HCT116 (cell line): ENCODE measurements around the gene C10orf105. TPM values are rescaled to one million over a fixed set of nuclear protein-coding genes. Genes with fewer than 3 reads are reported as not detected.

Experiments
- ATAC-seq: fragments of 200-7000 bp; cut with Tn5 transposase; 2 replicates; pipeline ENCODE4 v1.9.1; 2020; ENCODE audit warnings: mild to moderate bottlenecking, moderate library complexity
- BruUV-seq: library from RNA; stranded (reverse); fragments of 400-500 nt; replicated peaks from 2 replicates; lab custom pipeline; 2021; lab: Mats Ljungman, UMichigan
- CTCF ChIA-PET: fragments of 300-600 bp; sonication (Branson Sonifier 250); formaldehyde crosslinking; loops from one replicate; lab custom pipeline; 2021; ENCODE audit warnings: antibody characterized with exemption; lab: Charles Lee
- POLR2A ChIA-PET: fragments of 300-600, 350-600 bp; sonication (Branson Sonifier 250); formaldehyde crosslinking; loops from one replicate; lab custom pipeline; 2021; ENCODE audit warnings: antibody characterized with exemption; lab: Charles Lee
- RAD21 ChIA-PET, 2 experiments: fragments of 300-600 bp; sonication (Branson Sonifier 250); formaldehyde crosslinking; loops; one replicate each; lab custom pipeline; 2023; ENCODE audit warnings: low total read pairs in 2 of 2; ENCODE audit not compliant: uncharacterized antibody in 2 of 2, unreplicated experiment in 2 of 2, low non-redundant PET in 1 of 2; lab: Charles Lee
- DNase-seq: peaks from one replicate; pipeline ENCODE4 v3.0.0-alpha.2; 2010; ENCODE audit warnings: low read depth, low spot score
- H2AFZ ChIP-seq: fragments of 200-600 bp; shearing (Covaris generic), sonication (generic); 2 replicates; pipeline ENCODE4 v1.6.1; 2017; ENCODE audit warnings: low read depth, mixed run types, mixed read lengths, antibody characterized with exemption, low read length; ENCODE audit not compliant: poor library complexity, severe bottlenecking
- H3K27ac ChIP-seq: 2 replicates; pipeline ENCODE4 v1.5.1; 2012; ENCODE audit warnings: low read depth, low read length
- H3K27me3 ChIP-seq: fragments of 200-600 bp; sonication (generic); 2 replicates; pipeline ENCODE4 v1.6.1; 2016; ENCODE audit warnings: mixed run types, low read length, mixed read lengths; ENCODE audit not compliant: insufficient read depth
- H3K36me3 ChIP-seq, 2 experiments: fragments of 200-500 bp in 1 of 2; fragments of 200-600 bp in 1 of 2; sonication (Bioruptor generic) in 1 of 2; sonication (generic) in 1 of 2; 2 replicates each; pipeline versions ENCODE4 v1.5.1 to v1.6.1; 2014 to 2016; ENCODE audit warnings: low read length in 2 of 2, inconsistent platforms in 1 of 2, mixed read lengths in 1 of 2, mixed run types in 1 of 2; ENCODE audit not compliant: insufficient read depth in 2 of 2, control insufficient read depth in 1 of 2
- H3K4me1 ChIP-seq, 2 experiments: fragments of 200-600 bp in 1 of 2; sonication (generic) in 1 of 2; 2 replicates each; pipeline versions ENCODE4 v1.5.1 to v1.6.1; 2012 to 2017; ENCODE audit warnings: low read length in 2 of 2, inconsistent platforms in 1 of 2, mild to moderate bottlenecking in 1 of 2, mixed read lengths in 1 of 2, mixed run types in 1 of 2, moderate library complexity in 1 of 2; ENCODE audit not compliant: insufficient read depth in 2 of 2, control insufficient read depth in 1 of 2
- H3K4me2 ChIP-seq: fragments of 200-600 bp; sonication (generic); 2 replicates; pipeline ENCODE4 v1.6.1; 2017; ENCODE audit warnings: mixed run types, low read length, mixed read lengths
- H3K4me3 ChIP-seq, 2 experiments: fragments of 200-600 bp in 1 of 2; sonication (generic) in 1 of 2; replicated peaks in 1 of 2; 2 replicates each; pipeline ENCODE4 v1.5.1; 2011 to 2016; ENCODE audit warnings: low read length in 2 of 2, control low read depth in 1 of 2, low read depth in 1 of 2, mild to moderate bottlenecking in 1 of 2, mixed read lengths in 1 of 2, mixed run types in 1 of 2
- H3K79me2 ChIP-seq: fragments of 200-600 bp; sonication (generic); 2 replicates; pipeline ENCODE4 v1.6.1; 2017; ENCODE audit warnings: mild to moderate bottlenecking, mixed run types, low read length, moderate library complexity, mixed read lengths; ENCODE audit not compliant: insufficient read depth
- H3K9ac ChIP-seq: fragments of 200-600 bp; sonication (generic); 2 replicates; pipeline ENCODE4 v1.6.1; 2016; ENCODE audit warnings: low read length, mixed read lengths
- H3K9me2 ChIP-seq: fragments of 200-600 bp; sonication (generic), shearing (Covaris generic); 2 replicates; pipeline ENCODE4 v1.6.1; 2017; ENCODE audit warnings: mixed run types, mild to moderate bottlenecking, moderate library complexity; ENCODE audit not compliant: insufficient read depth
- H3K9me3 ChIP-seq, 2 experiments: fragments of 200-500 bp in 1 of 2; fragments of 200-600 bp in 1 of 2; sonication (Bioruptor generic) in 1 of 2; sonication (generic) in 1 of 2; 2 replicates each; pipeline ENCODE4 v1.6.1; 2014 to 2017; ENCODE audit warnings: low read length in 2 of 2, mixed read lengths in 2 of 2, inconsistent platforms in 1 of 2, low read depth in 1 of 2, mild to moderate bottlenecking in 1 of 2, mixed run types in 1 of 2, moderate library complexity in 1 of 2; ENCODE audit not compliant: control insufficient read depth in 1 of 2, insufficient read depth in 1 of 2
- H4K20me1 ChIP-seq: fragments of 200-600 bp; sonication (generic), shearing (Covaris generic); 2 replicates; pipeline ENCODE4 v1.6.1; 2017; ENCODE audit warnings: mixed run types, mild to moderate bottlenecking, moderate library complexity; ENCODE audit not compliant: insufficient read depth
- ATF3 ChIP-seq: IDR thresholded peaks from 2 replicates; pipeline ENCODE4 v1.6.1; 2012
- CTCF ChIP-seq, 3 experiments: fragments of 200-600 bp in 1 of 3; sonication (generic) in 1 of 3; IDR thresholded peaks in 2 of 3; conservative IDR thresholded peaks in 1 of 3; 2 replicates each; pipeline ENCODE4 v1.5.1; 2012 to 2017; ENCODE audit warnings: low read depth in 2 of 3, low read length in 2 of 3, antibody characterized with exemption in 1 of 3, borderline replicate concordance in 1 of 3, control low read depth in 1 of 3, mild to moderate bottlenecking in 1 of 3, mixed read lengths in 1 of 3, mixed run types in 1 of 3, moderate library complexity in 1 of 3; ENCODE audit not compliant: insufficient read depth in 1 of 3
- ELF1 ChIP-seq: IDR thresholded peaks from 2 replicates; pipeline ENCODE4 v1.6.1; 2012; ENCODE audit warnings: low read depth, borderline replicate concordance
- JUND ChIP-seq: IDR thresholded peaks from 2 replicates; pipeline ENCODE4 v1.6.1; 2012
- POLR2AphosphoS5 ChIP-seq: IDR thresholded peaks from 2 replicates; pipeline ENCODE4 v1.6.1; 2011; ENCODE audit warnings: mild to moderate bottlenecking, low read depth, low read length, moderate library complexity
- RAD21 ChIP-seq: IDR thresholded peaks from 2 replicates; pipeline ENCODE4 v1.6.1; 2012; ENCODE audit warnings: low read depth, mild to moderate bottlenecking
- REST ChIP-seq: IDR thresholded peaks from 2 replicates; pipeline ENCODE4 v1.6.1; 2012; ENCODE audit warnings: low read depth
- SIN3A ChIP-seq: IDR thresholded peaks from 2 replicates; pipeline ENCODE4 v1.6.1; 2012; ENCODE audit warnings: low read depth
- YY1 ChIP-seq: IDR thresholded peaks from 2 replicates; pipeline ENCODE4 v1.6.1; 2011; ENCODE audit warnings: low read length, low read depth, moderate library complexity, mild to moderate bottlenecking; ENCODE audit not compliant: insufficient replicate concordance; ENCODE audit errors: extremely low read depth
- ZBTB33 ChIP-seq: IDR thresholded peaks from 2 replicates; pipeline ENCODE4 v1.6.1; 2011; ENCODE audit warnings: mild to moderate bottlenecking, low read length, moderate library complexity; ENCODE audit not compliant: insufficient replicate concordance; ENCODE audit errors: extremely low read depth
- ZNF274 ChIP-seq: fragments of 200-500 bp; sonication (Bioruptor generic); IDR thresholded peaks from 2 replicates; pipeline ENCODE4 v1.6.1; 2014; ENCODE audit warnings: mild to moderate bottlenecking, low read depth, low read length, inconsistent platforms
- intact Hi-C: fragments of 100-400 bp; cut with micrococcal nuclease; formaldehyde crosslinking; loops from 2 replicates; pipeline ENCODE4 v1.10.0; 2022
- total RNA-seq: library from RNA; stranded (reverse); gene quantifications from one replicate; pipeline ENCODE4 v1.2.1, GENCODE V29; 2021; ENCODE audit not compliant: unreplicated experiment

The C10orf105 gene
- total RNA-seq, 1 experiment from 2014 or later: not detected

GRCh38 chr10:71688256-71688655 is 31.3 kb downstream of the C10orf105 start (continued):
- TF ChIP-seq REST (no peak), POLR2AphosphoS5 (no peak)

GRCh38 chr10:71687480-71687879 is 32.1 kb downstream of the C10orf105 start:
- Histone ChIP-seq H2AFZ (no peak overlapping the region), H3K4me2 (no peak overlapping the region), H3K4me3 (no peak overlapping the region), H3K4me1 (peaks cover 4 to 10% of the 10 kb centered on the region in 2 experiments; a peak in 3 of 4 replicates), H3K36me3 (no peaks in the 10 kb centered on the region), H3K27me3 (no peaks in the 10 kb centered on the region), H3K79me2 (no peaks in the 10 kb centered on the region), H3K9me3 (no peaks in the 10 kb centered on the region; a peak in 1 of 4 replicates), H3K9me2 (no peaks in the 10 kb centered on the region), H3K27ac (no peak overlapping the region), H3K9ac (no peak overlapping the region), H4K20me1 (no peaks in the 10 kb centered on the region)
- DNase-seq: no peak
- ChIA-PET RAD21 (no interaction called here), CTCF (interaction anchor here (2.0 kb wide), 1 partner anchor 9 kb away, joined by 7 read pairs; no protein-coding TSS in a partner anchor), POLR2A (no interaction called here)
- ATAC-seq: no peak
- intact Hi-C loops: no loop called here
- no TSS peak for BruUV-seq
- TF ChIP-seq ATF3 (no peak), YY1 (no peak), ELF1 (no peak), POLR2AphosphoS5 (no peak), JUND (no peak), ZBTB33 (no peak), REST (no peak), RAD21 (no peak), SIN3A (no peak), CTCF (IDR thresholded peaks at IDR 0.05 in 2 of 3, conservative IDR thresholded peaks at IDR 0.05 in 1 of 3; ENCODE audit: borderline replicate concordance in 1 of 3, insufficient read depth in 1 of 3, low read depth in 2 of 3, low read length in 2 of 3) (no peak), ZNF274 (no peak)
